Keratinocyte (primary cell): Measurements from ENCODE around the gene C1orf50.

ENCODE experiments used
- EZH2 ChIP-seq: IDR thresholded peaks from one replicate; pipeline ENCODE4 v1.6.1; 2012; ENCODE audit warnings: inconsistent platforms, mild to moderate bottlenecking, low read length, moderate library complexity
- TF ChIP-seq, protein P1 (sequence below), 3 experiments: IDR thresholded peaks in 1 of 3; conservative IDR thresholded peaks in 1 of 3; optimal IDR thresholded peaks in 1 of 3; 2 replicates in 2 of 3; 3 replicates in 1 of 3; pipeline versions ENCODE3 to v1.5.1; 2011; ENCODE audit warnings: low read length in 3 of 3, mild to moderate bottlenecking in 3 of 3, moderate library complexity in 2 of 3, control low read depth in 1 of 3, inconsistent platforms in 1 of 3; ENCODE audit not compliant: insufficient read depth in 2 of 3; ENCODE audit errors: extremely low read depth in 1 of 3

DNA sequence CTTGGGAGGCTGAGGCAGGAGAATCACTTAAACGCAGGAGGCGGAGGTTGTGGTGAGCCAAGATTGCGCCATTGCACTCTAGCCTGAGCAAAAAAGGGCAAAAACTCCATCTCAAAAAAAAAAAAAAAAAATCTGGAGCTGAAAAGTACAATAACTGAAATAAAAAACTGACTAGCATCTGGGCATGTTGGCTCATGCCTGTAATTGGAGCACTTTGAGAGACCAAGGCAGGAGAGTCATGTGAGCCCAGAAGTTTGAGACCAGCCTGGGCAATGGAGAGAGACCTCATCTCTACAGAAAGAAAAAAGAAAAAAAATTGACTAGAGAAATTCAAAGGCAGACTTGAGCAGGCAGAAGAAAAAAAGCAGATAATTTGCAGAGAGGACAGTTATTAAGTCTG, 45.1 kb upstream of the C1orf50 start:
- TF ChIP-seq, protein P1, sequence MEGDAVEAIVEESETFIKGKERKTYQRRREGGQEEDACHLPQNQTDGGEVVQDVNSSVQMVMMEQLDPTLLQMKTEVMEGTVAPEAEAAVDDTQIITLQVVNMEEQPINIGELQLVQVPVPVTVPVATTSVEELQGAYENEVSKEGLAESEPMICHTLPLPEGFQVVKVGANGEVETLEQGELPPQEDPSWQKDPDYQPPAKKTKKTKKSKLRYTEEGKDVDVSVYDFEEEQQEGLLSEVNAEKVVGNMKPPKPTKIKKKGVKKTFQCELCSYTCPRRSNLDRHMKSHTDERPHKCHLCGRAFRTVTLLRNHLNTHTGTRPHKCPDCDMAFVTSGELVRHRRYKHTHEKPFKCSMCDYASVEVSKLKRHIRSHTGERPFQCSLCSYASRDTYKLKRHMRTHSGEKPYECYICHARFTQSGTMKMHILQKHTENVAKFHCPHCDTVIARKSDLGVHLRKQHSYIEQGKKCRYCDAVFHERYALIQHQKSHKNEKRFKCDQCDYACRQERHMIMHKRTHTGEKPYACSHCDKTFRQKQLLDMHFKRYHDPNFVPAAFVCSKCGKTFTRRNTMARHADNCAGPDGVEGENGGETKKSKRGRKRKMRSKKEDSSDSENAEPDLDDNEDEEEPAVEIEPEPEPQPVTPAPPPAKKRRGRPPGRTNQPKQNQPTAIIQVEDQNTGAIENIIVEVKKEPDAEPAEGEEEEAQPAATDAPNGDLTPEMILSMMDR (optimal IDR thresholded peaks at IDR 0.05 in 1 of 3, IDR thresholded peaks at IDR 0.05 in 1 of 3, conservative IDR thresholded peaks at IDR 0.05 in 1 of 3; ENCODE audit: extremely low read depth in 1 of 3, insufficient read depth in 2 of 3, low read length in 3 of 3): no peak
- no peak for TF ChIP-seq EZH2
